ENCODE data around the gene CCDC80.
"Not testable (repeated sequence)": the region's sequence is repeated elsewhere in the genome, so short reads cannot be mapped to it uniquely, and the experiment has no call there.

The CCDC80 gene

DNA sequence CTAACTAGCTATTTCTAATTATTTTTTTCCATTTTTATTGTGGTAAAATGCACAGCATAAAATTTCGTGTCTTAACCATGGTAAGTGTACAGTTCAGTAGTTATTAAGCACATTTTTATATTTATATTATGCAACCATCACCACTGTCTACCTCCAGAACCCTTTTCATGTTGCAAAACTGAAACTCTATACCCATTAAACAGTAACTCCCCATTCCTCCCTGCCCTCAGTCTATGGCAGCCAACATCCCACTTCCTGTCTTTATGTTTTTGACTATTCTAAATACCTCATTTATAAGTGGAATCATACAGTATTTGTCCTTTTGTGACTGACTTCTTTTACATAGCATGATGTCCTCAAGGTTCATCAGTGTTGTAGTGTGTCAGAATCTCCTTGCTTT, 53.6 kb downstream of the CCDC80 start:
- DNase-seq (ENCODE audit: low read depth, low spot score): no peak

DNA sequence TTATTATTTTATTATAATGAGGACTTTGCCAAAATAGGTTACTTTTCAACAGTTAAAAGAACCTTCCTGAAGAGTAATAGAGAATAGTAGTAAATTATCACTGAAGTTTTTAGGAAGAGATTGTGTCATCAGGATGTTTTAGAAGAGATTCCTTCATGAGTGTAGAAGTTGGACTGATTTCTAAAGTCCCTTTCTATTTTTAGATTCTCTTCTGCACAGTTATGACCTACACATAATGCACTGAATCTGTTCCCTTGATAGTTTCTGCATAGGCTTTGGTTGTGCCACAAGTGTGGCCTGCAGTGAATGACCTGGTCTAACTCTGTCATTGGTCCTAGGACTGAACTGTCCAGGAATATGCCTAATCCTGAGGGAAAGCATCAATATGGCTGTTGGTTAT, 55.2 kb downstream of the CCDC80 start:
- no peak for DNase-seq (ENCODE audit: low read depth, low spot score)

DNA sequence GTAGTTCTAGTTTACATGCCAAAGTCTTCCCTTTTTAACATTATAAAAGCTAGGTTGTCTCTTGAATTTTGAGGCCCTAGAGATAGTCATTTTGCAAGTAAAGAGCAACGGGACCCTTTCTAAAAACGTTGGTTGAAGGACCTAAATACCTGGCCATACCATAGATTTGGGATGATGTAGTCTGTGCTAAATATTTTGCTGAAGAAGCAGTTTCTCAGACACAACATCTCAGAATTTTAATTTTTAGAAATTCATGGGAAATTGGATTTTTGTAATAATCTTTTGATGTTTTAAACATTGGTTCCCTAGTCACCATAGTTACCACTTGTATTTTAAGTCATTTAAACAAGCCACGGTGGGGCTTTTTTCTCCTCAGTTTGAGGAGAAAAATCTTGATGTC, 57.8 kb downstream of the CCDC80 start:
- no peak for DNase-seq (ENCODE audit: low read depth, low spot score)

DNA sequence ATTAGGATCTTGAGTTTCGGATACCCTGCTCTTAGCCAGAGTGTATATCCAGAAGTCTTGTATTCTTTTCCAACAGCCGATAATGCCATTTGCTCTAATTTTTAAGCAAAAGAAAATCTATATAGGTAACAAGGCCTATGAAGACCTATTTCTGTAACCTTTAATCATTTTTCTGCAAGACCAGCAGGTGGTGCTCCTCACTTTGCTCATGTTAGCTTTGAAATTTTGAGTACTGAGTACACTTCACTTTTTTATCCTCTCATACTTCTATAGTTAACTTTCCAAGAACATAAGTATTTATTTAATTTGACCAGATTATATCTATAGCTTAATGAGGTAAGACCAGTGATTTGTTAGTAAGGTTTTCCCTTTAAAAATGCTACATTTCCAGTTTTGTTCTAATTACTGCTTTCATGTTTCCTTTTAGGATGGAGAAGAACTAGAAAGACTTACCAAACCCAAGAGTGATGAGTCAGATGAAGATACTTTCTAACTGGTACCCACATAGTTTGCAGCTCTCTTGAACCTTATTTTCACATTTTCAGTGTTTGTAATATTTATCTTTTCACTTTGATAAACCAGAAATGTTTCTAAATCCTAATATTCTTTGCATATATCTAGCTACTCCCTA, 58.6 kb downstream of the CCDC80 start:
- DNase-seq (ENCODE audit: low read depth, low spot score): no peak

DNA sequence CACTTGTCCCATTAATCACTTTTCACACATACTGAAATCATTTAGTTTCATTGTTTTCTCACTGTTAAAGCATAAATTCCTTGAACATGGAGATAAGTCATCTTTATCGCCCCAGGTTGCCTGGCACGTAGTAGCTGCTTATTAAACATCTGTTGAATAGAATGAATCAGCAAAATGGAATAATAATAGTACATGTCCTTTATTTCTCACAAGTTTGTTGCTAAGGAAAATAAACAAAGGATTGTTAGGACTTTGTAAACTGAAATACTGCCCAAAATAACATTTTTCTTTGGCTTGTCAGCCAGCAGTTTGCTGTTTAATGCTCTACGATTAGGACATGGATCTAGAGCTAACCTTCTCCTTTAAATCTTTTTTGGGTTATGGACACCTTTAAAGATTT, 61.2 kb downstream of the CCDC80 start:
- DNase-seq (ENCODE audit: low read depth, low spot score): no peak

DNA sequence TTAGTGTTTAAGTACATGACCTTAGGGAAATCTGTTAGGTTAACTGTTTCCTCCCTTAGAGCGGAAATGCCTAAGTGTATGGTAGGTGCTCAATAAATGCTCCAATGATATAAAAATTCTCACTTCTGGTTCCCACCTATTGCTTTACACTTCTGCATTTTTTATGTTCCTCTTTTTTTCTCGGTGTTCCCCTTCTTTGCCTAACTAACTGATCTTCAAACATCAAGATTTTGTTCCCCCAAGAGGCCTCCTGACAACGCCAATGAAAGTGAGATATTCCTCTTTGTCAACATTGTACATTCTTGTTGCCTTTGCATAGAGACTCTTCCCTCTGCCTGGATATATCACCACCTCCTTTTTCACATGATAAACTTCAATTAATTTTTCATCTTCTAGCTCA, 61.7 kb downstream of the CCDC80 start:
- DNase-seq (ENCODE audit: low read depth, low spot score): no peak

DNA sequence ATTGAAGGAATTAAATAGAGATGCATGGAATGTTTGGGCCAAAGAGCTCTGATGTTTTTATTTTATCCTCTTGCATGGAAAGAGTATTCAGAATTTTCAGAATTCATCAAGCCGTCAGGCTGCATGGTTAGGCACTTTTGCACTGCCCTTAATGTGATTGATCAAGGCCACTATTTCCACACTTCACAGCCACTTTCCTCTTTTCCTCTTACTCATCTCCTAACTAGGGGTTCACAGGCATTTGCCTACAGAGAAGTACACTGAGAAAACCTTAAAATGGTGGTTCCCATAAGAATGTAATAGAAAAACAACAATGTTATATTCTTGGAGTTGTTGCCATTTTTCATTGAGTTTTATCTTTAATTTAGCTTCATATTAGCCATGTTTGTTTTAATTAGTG, 68.2 kb downstream of the CCDC80 start:
- no peak for DNase-seq (ENCODE audit: low read depth, low spot score)

DNA sequence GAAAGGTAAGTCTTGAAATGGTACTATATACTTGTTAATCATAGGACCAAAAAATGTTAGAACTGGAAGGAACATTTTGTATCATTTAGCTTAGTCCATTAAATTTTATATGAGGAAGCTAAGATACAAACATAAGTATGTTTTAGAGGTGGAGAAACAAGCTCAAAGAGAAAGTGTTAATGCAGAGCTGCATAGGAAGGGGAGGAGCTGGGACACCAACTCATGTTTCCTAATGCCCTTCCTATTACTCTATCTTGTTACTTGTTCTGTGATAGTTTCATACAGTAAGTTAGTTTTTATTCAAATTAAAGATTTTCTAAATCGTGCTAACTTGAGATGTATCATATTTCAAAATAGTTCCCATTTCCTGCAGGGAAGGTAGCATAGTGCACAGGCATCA, 71.7 kb downstream of the CCDC80 start:
- no peak for DNase-seq (ENCODE audit: low read depth, low spot score)

DNA sequence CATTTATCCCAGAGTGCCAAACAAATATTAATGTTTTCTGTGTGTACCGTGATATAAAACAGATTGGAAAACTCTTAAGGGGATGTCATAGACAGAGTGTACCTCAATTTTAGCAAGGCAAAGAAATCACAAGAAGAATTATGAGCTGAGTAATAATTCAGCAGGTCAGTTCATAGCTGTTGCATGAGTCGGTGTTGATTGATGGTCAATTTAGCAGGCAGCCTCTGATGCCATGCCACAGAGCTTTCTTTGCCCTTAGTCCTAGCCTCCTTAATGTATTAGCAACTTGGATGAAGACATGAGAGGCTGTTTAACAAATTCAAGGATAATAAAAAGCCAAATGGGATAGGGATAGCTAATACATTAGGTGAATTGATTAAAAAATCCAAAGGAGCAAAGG, 72.3 kb downstream of the CCDC80 start:
- DNase-seq (ENCODE audit: low read depth, low spot score): no peak

DNA sequence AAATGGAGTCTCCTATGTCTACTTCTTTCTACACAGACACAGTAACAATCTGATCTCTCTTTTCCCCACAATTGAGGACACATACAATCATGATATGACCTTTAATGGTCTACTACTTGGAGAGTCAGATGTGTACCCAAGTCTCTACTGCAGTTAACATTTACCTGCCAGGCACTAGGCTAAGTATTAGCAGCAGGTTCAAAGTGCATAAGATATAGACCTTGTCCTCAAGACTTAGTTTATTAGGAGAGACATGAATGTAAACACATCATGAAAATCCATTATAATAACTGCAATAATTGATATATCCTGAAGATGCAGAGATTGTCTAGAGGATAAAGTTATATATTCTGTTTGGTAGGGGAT, 76.0 kb downstream of the CCDC80 start:
- DNase-seq (ENCODE audit: low read depth, low spot score): no peak

DNA sequence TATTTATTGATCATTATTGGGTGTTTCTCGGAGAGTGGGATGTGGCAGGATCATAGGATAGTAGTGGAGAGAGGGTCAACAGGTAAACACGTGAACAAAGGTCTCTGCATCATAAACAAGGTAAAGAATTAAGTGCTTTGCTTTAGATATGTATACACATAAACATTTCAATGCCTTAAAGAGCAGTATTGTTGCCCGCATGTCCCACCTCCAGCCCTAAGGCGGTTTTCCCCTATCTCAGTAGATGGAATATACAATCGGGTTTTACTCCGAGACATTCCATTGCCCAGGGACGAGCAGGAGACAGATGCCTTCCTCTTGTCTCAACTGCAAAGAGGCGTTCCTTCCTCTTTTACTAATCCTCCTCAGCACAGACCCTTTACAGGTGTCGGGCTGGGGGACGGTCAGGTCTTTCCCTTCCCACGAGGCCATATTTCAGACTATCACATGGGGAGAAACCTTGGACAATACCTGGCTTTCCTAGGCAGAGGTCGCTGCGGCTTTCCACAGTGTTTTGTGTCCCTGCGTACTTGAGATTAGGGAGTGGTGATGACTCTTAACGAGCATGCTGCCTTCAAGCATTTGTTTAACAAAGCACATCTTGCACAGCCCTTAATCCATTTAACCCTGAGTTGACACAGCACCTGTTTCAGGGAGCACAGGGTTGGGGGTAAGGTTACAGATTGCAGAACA, 76.5 kb downstream of the CCDC80 start:
- DNase-seq (ENCODE audit: low read depth, low spot score): not testable (repeated sequence)

DNA sequence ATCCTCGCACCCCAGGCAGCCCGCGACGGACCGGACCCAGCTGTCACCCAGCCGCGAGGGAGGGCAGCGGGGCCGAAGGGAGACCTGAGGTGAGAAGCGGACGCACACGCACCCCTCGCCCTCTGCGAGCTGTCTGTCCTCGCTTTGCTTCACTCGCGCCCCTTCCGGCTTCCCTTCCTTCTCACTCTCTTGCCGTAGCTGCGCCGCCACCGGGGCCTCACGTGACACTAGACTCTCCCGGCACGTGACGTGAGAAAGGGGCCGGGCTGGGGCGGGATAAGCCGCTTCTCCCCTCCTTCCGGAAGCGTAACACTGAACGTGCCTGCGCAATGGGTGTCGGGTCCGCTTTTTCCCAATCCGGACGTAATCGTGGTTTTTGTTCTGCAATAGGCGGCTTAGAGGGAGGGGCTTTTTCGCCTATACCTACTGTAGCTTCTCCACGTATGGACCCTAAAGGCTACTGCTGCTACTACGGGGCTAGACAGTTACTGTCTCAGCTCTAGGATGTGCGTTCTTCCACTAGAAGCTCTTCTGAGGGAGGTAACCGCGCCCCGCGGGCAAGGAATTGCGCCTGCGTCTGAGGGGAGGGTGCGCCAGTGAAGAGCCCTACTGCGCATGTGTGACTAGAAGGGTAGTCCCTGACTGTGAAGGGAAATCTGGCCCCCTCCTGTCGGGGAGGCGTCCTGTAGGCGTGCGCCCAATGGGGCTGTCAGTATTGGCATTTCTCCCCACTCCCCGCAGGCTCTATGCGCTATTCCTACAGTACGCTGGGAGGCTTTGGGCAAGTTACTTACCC, 79.0 kb downstream of the CCDC80 start, which contains the start of the genes ATG3 and SLC35A5:
Gene ATG3 (minus strand): TSS at position 229 of the 796 bp plus-strand sequence. CDS start 434 bp downstream, outside the sequence.
Gene SLC35A5 (plus strand): TSS at position 312 of the 796 bp plus-strand sequence. CDS start 1,359 bp downstream, outside the sequence.
- peak; percentile 95 for DNase-seq (ENCODE audit: low read depth, low spot score)

DNA sequence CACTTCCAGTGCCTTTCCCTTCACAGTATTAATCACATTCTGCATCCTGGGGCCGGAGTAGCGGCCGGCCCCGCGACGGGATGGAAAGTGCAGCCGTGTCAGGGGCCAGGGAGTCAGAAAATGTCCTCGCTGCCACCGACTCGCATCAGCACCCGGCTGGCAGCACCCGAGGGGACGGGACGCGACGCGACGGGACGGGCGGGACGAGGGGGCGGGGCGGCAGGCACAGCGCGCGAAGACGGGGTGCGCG, 79.5 kb downstream of the CCDC80 start:
- DNase-seq (ENCODE audit: low read depth, low spot score): peak; percentile 41

DNA sequence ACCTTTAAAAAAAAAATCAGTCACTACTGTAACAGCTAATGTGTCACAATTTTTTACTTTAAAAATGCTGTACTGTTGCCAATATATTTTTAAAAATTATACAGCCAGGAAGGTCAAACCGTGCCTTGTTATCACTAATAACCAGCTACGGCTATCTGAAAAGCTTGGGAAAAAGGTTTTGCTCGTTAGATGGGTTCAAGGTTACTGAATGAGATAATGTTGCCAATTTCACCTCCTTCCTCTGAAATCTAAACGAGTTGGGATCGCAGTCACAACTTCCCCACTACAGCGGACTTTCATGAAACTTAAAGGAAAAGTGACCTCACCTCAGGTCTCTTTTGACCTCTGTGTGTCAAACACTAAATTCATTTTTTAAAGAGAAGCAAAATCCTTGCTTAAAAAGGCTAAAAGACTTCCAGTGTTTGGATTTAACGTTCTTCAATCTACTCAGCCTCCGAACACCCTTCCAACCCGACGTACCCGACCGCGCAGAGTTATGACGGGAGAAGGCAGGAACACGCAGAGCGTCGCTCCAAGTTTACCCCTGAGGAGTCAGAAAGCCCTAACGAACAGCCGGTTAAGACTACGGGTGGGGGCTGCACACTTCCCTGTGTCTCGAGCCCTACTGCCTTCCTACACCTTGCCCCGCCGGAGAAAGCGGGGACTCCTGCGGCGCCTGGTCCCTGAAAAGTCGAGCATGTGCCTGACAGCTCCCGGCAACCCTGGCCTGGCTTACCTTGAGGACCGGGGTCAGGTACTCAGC, 80.0 kb downstream of the CCDC80 start:
- DNase-seq (ENCODE audit: low read depth, low spot score): peak; percentile 44

DNA sequence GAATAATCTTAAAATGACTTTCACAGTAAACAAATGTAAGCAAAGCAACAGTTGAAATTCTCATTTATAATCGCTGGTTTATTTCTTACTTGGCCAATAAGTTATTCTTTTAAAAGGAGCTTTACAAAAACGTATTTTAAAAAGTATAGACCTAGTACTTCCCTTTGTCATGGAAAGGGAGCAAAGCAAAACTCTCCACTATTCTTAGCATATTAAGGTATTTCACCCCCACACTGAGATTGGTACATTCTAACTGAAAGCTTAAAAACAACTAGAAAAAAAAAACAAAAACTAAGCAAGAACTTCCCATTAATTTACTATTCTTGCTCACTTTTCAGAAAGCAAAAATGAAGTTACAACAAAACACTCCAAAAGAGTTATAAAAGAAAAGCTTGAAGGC, 80.6 kb downstream of the CCDC80 start:
- DNase-seq (ENCODE audit: low read depth, low spot score): no peak

DNA sequence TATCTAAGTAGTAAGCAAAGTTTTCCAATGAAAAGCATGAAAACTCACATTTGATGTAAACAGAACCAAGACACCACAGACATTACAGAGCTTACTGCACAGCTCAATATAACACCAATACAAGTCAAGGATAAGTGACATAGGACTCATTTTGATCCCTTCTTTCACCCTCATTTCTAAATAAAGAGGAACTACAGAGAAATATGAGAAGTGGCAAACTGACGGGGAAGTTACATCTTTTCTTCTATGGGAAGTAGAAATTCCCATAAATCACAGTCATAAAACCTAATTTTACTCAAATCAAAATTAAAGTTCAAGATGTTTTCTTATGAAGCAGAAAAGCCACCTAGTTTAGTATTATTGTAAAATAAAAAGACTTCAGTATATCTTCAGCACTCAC, 83.0 kb downstream of the CCDC80 start:
- DNase-seq (ENCODE audit: low read depth, low spot score): no peak

DNA sequence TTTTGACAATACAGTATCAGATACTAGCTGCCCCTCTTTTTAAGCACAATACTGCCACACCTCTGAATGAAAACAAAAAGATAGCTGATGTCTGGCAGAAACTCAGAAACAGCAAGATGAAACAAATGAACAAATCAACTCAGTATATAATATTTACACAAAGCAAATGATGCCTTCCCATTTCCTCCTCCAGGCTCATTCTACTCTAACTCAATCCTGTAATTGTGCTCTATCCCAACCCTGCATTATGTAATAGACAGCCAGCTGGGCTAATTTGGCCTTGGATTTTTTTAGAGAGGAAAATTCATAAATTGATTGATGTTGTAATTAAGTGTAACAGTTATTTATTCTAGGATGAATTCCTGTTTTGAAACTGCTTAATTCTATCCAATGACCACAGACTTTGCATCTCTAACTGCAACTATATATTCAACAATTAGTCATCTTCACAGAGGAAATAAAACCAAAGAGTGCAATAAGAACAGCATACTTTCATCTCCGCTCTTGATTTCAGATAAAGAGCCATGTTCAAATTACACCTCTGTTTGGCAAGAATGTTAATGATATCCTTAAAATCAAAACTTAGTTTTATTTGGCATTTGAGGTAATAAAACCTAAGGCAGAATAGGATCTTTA, 85.3 kb downstream of the CCDC80 start:
- no peak for DNase-seq (ENCODE audit: low read depth, low spot score)

DNA sequence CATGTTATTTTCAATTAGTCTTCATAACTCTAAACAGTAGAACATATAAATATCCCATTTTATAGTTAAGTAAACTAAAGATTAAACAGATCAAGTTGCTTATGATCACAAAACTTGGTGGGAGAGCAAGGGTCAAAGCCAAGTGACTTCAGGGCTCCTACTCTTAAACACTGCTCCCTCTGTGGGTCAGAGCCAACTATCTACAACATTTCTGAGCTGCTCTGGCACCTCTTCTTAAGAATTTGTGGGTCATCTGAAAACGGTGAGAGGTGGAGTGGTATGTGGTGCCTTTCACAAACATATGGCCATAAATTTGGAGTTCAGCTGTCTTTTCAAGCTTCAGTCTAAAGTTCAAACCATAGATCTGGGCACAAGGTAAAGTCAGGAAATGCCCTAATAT, 90.1 kb downstream of the CCDC80 start:
- no peak for DNase-seq (ENCODE audit: low read depth, low spot score)

Measured in activated naive CD8-positive, alpha-beta T cell treated with anti-CD3 and anti-CD28 coated beads, Interleukin-2, amount 50 U/mL, for 16 hours (primary cell).